NCI-H446 treated with DMSO at 0.1 percent for 48 hours (cell line): ENCODE data around the gene APOBEC3C.
"Not testable (repeated sequence)": the region's sequence is repeated elsewhere in the genome, so short reads cannot be mapped to it uniquely, and the experiment has no call there.

ENCODE experiments used
- DNase-seq: peaks from one replicate; lab custom pipeline; 2025; lab: John Stamatoyannopoulos, UW

The APOBEC3C gene

DNA sequence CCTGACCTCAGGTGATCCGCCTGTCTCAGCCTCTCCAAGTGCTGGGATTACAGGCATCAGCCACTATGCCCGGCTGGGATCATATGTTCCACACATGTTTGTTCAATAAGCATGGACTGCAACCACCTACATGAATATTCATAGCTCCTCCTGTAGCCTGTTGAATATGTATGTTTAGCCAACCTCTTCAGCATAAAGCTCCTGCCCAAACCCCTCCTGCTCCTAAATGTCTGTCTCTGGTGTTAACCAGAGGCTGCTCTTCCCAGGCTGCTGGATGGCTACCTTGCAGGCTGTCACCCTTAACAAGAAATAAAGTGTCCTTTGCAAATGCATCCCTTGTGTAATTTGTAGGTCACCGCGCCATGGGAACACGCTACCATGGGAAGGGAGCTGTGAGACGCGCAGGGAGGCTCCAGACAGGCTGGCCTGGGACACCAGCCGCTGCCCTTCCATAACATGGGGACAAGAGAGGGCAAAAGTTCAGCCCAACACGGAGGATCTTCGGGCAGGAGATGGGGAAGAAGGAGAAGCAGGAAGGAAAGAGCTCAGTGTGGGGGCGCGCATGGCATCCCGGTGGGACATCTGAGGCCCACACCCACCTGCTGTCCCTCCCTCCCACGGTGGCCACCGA, 6.1 kb downstream of the APOBEC3C start:
- not testable (repeated sequence) for DNase-seq

DNA sequence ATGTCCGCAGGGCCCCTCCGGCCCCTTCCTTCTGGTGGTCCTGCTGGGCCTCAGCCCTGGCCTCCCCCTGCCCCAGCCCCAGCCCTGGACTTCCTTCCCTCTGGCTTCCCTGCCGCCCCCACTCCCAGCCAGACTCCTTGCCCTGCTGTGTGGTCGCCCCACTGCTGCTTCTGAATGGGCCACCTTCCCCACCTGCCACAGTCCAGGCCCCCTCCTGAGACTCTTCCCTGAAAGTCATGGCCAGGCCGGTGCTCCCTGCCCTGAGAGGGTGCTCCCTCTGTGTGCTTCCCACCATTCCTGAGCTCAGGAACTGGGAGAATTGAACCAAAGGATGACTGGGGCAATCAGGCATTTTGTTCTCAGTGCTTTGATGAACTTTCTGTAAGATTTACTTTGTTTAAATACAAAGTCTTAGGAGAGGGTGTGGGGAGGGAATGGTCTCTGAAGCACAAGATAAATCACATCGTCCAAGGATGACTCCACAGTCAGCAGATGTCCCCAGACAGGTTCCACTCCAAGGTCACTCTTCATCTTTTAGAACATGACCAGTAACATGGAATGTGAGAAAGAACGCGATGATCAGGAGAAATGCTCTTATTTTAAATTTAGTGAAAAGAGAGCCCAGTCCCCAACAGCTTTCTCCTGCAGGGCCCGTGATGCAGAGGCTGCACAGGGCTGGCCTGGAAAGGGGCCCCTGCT, 7.6 kb downstream of the APOBEC3C start:
- DNase-seq = no peak

DNA sequence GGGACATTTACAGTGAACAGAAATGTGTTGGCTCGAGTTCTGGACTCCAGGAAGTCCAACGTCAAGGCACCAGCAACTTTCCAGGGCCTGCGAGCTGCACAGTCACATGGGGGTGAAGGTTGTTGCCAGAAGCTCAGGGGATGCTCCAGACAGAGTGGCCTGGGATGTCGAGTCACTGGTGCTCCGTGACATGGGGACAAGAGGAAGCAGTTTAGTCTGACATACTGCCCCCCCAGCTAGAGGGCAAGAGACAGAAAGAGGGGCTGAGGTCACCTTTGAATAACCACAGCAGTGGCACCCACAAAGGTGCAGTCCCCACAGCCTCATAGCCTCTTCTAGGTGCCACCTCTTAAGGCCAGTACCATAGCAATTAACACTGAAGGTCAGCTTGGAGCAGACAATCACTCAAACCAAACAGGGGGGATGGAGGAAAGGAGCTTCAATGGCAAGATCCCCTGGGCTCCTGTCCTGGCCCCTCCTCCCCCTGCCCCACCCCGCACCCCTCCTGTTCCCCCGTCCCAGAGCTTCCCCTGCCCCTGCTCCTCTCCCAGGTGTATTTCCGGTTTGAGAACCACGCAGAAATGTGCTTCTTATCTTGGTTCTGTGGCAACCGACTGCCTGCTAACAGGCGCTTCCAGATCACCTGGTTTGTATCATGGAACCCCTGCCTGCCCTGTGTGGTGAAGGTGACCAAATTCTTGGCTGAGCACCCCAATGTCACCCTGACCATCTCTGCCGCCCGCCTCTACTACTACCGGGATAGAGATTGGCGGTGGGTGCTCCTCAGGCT, 10.7 kb downstream of the APOBEC3C start:
- DNase-seq = no peak

DNA sequence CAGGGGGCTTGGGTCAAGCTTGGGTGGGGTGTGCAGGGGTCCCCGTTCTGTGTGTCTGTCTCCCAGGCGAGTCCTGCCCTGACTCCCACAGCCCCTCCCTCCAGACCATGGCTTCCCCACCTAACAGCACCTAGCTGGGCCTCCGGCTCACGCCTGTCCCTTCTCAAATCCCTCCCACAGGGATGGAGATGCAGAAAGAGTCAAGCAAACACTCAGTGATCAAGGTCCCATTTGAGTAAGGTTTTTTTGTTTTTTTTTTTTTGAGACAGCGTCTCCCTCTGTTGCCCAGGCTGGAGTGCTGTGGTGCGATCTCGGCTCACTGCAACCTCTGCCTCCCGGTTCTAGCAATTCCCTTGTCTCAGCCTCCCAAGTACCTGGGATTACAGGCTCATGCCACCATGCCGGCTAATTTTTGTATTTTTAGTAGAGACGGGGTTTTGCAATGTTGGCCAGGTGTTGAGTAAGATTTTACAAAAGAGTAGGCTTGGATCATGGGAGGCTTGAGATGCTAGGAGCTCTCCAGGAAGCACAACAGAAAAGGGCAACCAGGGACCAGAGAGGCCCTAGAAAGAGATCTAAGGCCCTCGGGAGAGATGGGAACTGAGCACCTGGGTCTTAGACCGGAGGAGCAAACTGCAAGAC, 12.6 kb downstream of the APOBEC3C start:
- no peak for DNase-seq

GRCh38 chr22:39027717-39028116, 13.7 kb downstream of the APOBEC3C start:
- DNase-seq = no peak

- no peak for DNase-seq
These were observed 14.2 kb downstream of the APOBEC3C start for GRCh38 chr22:39028281-39028680.

GRCh38 chr22:39029227-39029626, 15.2 kb downstream of the APOBEC3C start:
- DNase-seq = no peak

DNA sequence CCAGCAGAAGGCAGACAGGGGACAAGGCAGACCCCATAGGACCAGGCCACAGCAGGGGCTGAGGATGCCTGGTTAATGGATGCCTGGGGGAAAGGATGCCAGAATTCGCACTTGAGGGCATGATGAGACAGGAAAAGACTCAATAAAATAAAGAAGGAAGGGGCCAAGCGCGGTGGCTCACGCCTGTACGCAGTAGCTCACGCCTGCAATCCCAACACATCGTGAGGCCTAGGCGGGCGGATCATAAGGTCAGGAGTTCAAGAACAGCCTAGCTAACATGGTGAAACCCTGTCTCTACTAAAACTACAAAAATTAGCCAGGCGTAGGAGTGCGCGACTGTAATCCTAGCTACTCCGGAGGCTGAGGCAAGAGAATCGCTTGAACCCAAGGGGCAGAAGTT, 16.6 kb downstream of the APOBEC3C start:
- DNase-seq = no peak

DNA sequence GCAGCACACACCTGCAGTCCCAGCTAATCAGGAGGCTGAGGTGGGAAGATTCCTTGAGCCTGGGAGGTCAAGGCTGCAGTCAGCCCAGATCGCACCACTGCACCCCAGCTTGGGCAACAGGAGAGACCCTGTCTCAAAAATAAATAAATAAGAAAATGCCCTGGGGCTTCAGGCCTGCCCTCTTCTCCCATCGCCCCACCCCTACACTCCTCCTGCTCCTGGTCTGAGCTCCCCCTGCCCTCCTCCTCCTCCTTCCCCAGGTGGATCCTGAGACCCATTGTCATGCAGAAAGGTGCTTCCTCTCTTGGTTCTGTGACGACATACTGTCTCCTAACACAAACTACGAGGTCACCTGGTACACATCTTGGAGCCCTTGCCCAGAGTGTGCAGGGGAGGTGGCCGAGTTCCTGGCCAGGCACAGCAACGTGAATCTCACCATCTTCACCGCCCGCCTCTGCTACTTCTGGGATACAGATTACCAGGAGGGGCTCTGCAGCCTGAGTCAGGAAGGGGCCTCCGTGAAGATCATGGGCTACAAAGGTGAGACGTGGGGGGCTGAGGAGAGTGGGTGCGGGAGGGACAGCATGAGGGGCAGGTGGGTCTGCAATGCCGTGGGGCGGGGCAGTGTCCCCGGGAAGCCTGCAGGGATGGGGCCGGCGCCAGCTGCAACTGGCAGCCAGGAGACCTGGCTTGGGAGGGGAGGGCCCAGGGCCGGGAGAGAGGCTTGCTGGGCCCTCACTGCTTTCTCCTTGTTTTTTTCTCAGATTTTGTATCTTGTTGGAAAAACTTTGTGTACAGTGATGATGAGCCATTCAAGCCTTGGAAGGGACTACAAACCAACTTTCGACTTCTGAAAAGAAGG, 17.6 kb downstream of the APOBEC3C start:
- DNase-seq = not testable (repeated sequence)

- DNase-seq = not testable (repeated sequence)
These were observed 23.0 kb downstream of the APOBEC3C start for GRCh38 chr22:39037071-39037470.

DNA sequence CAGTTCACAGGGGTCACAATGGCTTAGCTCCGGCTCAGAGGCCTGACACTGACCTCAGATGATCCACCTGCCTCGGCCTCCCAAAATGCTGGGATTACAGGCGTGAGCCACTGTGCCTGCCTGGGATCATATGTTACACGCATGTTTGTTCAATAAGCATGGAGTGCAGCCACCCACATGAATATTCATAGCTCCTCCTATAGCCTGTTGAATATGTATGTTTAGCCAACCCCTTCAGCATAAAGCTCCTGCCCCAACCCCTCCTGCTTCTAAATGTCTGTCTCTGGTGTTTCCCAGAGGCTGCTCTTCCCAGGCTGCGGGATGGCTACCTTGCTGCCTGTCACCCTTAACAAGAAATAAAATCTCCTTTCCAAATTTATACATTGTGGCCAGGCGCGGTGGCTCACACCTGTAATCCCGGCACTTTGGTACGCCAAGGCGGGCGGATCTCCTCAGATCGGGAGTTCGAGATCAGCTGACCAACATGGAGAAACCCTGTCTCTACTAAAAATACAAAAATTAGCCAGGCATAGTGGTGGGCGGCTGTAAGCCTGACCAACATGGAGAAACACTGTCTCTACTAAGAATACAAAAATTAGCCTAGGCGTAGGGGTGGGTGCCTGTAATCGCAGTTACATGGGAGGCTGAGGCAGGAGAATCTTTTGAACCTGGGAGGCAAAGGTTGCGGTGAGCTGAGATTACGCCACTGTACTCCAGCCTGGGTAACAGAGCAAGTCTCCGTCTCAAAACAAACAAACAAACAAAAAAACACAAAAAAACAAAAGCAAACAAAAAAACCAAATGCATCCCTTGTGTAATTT, 25.5 kb downstream of the APOBEC3C start:
- DNase-seq = no peak

DNA sequence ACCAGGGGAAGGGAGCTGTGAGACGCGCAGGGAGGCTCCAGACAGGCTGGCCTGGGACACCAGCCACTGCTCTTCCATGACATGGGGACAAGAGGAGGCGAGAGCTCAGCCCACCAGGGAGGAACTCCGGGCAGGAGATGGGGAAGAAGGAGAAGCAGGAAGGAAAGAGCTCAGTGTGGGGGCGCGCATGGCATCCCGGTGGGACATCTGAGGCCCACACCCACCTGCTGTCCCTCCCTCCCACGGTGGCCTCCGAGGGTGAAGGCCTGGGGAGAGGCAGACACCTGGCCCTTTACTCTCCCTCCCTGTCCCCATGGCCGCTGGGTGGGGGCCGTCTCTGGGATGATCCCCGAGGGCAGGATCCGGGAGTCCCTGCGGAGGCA, 26.1 kb downstream of the APOBEC3C start:
- DNase-seq = not testable (repeated sequence)

GRCh38 chr22:39040538-39041296, 26.7 kb downstream of the APOBEC3C start, which contains the start of gene APOBEC3F:
Gene APOBEC3F (plus strand): TSS chr22:39040864. CDS start chr22:39040961, 97 bp downstream.
- not testable (repeated sequence) for DNase-seq

DNA sequence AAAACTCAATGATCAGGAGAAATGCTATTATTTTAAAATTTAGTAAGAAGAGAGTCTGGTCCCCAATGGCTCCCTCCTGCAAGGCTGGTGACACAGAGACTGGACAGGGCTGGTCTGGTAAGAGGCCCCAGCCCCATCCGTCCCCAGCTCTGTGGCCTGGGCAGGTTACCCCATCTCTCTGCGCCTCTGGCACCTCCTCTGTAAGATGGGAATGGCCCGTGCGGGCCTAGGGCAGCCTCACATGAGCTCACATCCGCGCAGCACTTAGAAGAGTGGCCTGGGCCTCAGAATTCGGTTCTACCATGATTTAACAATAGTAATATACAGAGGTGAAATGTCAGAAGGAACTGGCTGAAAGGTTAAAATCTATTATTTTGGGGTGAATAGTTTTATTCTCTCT, 27.9 kb downstream of the APOBEC3C start:
- DNase-seq = no peak

- not testable (repeated sequence) for DNase-seq
These were observed 29.0 kb downstream of the APOBEC3C start for GRCh38 chr22:39043063-39043462.

GRCh38 chr22:39045136-39045535, 31.1 kb downstream of the APOBEC3C start:
- DNase-seq = not testable (repeated sequence)

DNA sequence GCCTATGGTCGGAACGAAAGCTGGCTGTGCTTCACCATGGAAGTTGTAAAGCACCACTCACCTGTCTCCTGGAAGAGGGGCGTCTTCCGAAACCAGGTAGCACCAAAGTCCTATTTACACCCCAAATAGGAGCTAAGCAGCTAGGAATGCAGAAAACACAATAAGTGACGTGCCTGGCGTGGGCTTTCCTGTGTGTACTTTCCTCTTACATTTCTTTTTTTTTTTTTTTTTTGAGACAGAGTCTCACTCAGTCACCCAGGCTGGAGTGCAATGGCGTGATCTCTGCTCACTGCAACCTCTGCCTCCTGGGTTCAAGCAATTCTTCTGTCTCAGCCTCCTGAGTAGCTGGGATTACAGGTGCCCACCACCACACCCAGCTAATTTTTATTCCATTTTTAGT, 35.4 kb downstream of the APOBEC3C start:
- DNase-seq = not testable (repeated sequence)

- not testable (repeated sequence) for DNase-seq
These were observed 37.9 kb downstream of the APOBEC3C start for GRCh38 chr22:39051844-39052495.

GRCh38 chr22:39055658-39056057, 41.6 kb downstream of the APOBEC3C start:
- no peak for DNase-seq
